H9 (cell line): ENCODE data around the gene FBXL19. TPM values are rescaled to one million over a fixed set of nuclear protein-coding genes. Genes with fewer than 3 reads are reported as not detected.

ENCODE experiments used
- DNase-seq: peaks from one replicate; pipeline ENCODE4 v3.0.0-alpha.2; 2017
- H2AFZ ChIP-seq: one replicate; pipeline ENCODE4 v1.6.1; 2013; ENCODE audit warnings: mild to moderate bottlenecking, low read length, control low read depth, moderate library complexity
- H2AK5ac ChIP-seq: 2 replicates; pipeline ENCODE4 v1.6.1; 2013; ENCODE audit warnings: low read length, control low read depth, mixed read lengths; ENCODE audit not compliant: insufficient read length
- H2BK120ac ChIP-seq: one replicate; pipeline ENCODE4 v1.6.1; 2013; ENCODE audit warnings: low read depth, mild to moderate bottlenecking, low read length, control low read depth, inconsistent platforms; ENCODE audit not compliant: poor library complexity, severe bottlenecking
- H2BK12ac ChIP-seq: 2 replicates; pipeline ENCODE4 v1.6.1; 2013; ENCODE audit warnings: low read length, control low read depth, mixed read lengths, low read depth; ENCODE audit not compliant: insufficient read length
- H2BK15ac ChIP-seq: 2 replicates; pipeline ENCODE4 v1.6.1; 2013; ENCODE audit warnings: low read depth, low read length, control low read depth
- H2BK20ac ChIP-seq: one replicate; pipeline ENCODE4 v1.6.1; 2013; ENCODE audit warnings: low read depth, mild to moderate bottlenecking, low read length, control low read depth, inconsistent platforms; ENCODE audit not compliant: poor library complexity, severe bottlenecking
- H2BK5ac ChIP-seq: 2 replicates; pipeline ENCODE4 v1.6.1; 2013; ENCODE audit warnings: low read length, control low read depth, mixed read lengths; ENCODE audit not compliant: insufficient read length
- H3K14ac ChIP-seq: 2 replicates; pipeline ENCODE4 v1.6.1; 2013; ENCODE audit warnings: low read length, control low read depth; ENCODE audit not compliant: insufficient read depth
- H3K18ac ChIP-seq: 2 replicates; pipeline ENCODE4 v1.6.1; 2013; ENCODE audit warnings: low read depth, mild to moderate bottlenecking, mixed read lengths, low read length, control low read depth; ENCODE audit not compliant: insufficient read length
- H3K23ac ChIP-seq: 2 replicates; pipeline ENCODE4 v1.6.1; 2013; ENCODE audit warnings: low read length, control low read depth, mixed read lengths, low read depth; ENCODE audit not compliant: insufficient read length
- H3K23me2 ChIP-seq: 2 replicates; pipeline ENCODE4 v1.6.1; 2013; ENCODE audit warnings: low read depth, mild to moderate bottlenecking, mixed read lengths, low read length, control low read depth; ENCODE audit not compliant: insufficient read length, poor library complexity, severe bottlenecking
- H3K27ac ChIP-seq: 2 replicates; pipeline ENCODE4 v1.5.1; 2013; ENCODE audit warnings: low read length, control low read depth, mixed read lengths, low read depth; ENCODE audit not compliant: insufficient read length
- H3K27me3 ChIP-seq: 2 replicates; pipeline ENCODE4 v1.6.1; 2013; ENCODE audit warnings: low read length, control low read depth, inconsistent platforms; ENCODE audit not compliant: insufficient read depth
- H3K4ac ChIP-seq: 2 replicates; pipeline ENCODE4 v1.6.1; 2013; ENCODE audit warnings: low read depth, mild to moderate bottlenecking, control low read depth, inconsistent platforms, low read length, moderate library complexity
- H3K4me1 ChIP-seq: 2 replicates; pipeline ENCODE4 v1.6.1; 2013; ENCODE audit warnings: low read length, control low read depth, inconsistent platforms; ENCODE audit not compliant: insufficient read depth
- H3K4me2 ChIP-seq: 2 replicates; pipeline ENCODE4 v1.6.1; 2013; ENCODE audit warnings: low read length, control low read depth, mixed read lengths; ENCODE audit not compliant: insufficient read length, insufficient read depth
- H3K56ac ChIP-seq: 2 replicates; pipeline ENCODE4 v1.6.1; 2013; ENCODE audit warnings: low read depth, mild to moderate bottlenecking, mixed read lengths, low read length, control low read depth; ENCODE audit not compliant: insufficient read length
- H3K79me1 ChIP-seq: 2 replicates; pipeline ENCODE4 v1.6.1; 2013; ENCODE audit warnings: low read depth, mild to moderate bottlenecking, moderate library complexity, low read length, control low read depth, inconsistent platforms; ENCODE audit not compliant: insufficient read depth, poor library complexity, severe bottlenecking
- H3K79me2 ChIP-seq: 2 replicates; pipeline ENCODE4 v1.6.1; 2013; ENCODE audit warnings: low read length, control low read depth, inconsistent platforms; ENCODE audit not compliant: insufficient read depth
- H3K9ac ChIP-seq: 2 replicates; pipeline ENCODE4 v1.6.1; 2013; ENCODE audit warnings: low read length, control low read depth, mixed read lengths; ENCODE audit not compliant: insufficient read length; ENCODE audit errors: extremely low read depth
- H3K9me3 ChIP-seq: one replicate; pipeline ENCODE4 v1.6.1; 2013; ENCODE audit warnings: low read depth, low read length, inconsistent platforms; ENCODE audit not compliant: control insufficient read depth
- H3T11ph ChIP-seq: one replicate; pipeline ENCODE4 v1.6.1; 2013; ENCODE audit warnings: mild to moderate bottlenecking, low read length, control low read depth, inconsistent platforms
- H4K20me1 ChIP-seq: one replicate; pipeline ENCODE4 v1.6.1; 2013; ENCODE audit not compliant: control insufficient read depth, insufficient read length, insufficient read depth
- H4K5ac ChIP-seq: 2 replicates; pipeline ENCODE4 v1.6.1; 2013; ENCODE audit warnings: low read depth, mild to moderate bottlenecking, mixed read lengths, low read length, control low read depth; ENCODE audit not compliant: insufficient read length
- H4K8ac ChIP-seq: replicated peaks from 2 replicates; pipeline ENCODE4 v1.6.1; 2013; ENCODE audit warnings: low read length, control low read depth, mixed read lengths, low read depth; ENCODE audit not compliant: insufficient read length
- H4K91ac ChIP-seq: 2 replicates; pipeline ENCODE4 v1.6.1; 2013; ENCODE audit warnings: low read depth, mild to moderate bottlenecking, moderate library complexity, mixed read lengths, low read length, control low read depth; ENCODE audit not compliant: insufficient read length
- H3K27ac Mint-ChIP-seq, 3 experiments: 2 replicates in 2 of 3; 3 replicates in 1 of 3; pipeline ENCODE4 v1.8.0; 2020 to 2021; ENCODE audit warnings: mixed read lengths in 3 of 3, mild to moderate bottlenecking in 1 of 3, moderate library complexity in 1 of 3
- H3K27me3 Mint-ChIP-seq: 2 replicates; pipeline ENCODE4 v1.8.0; 2021; ENCODE audit warnings: low read depth, mild to moderate bottlenecking, moderate library complexity, mixed read lengths
- H3K36me3 Mint-ChIP-seq, 3 experiments: 2 replicates in 2 of 3; 3 replicates in 1 of 3; pipeline ENCODE4 v1.8.0; 2020 to 2021; ENCODE audit warnings: low read depth in 3 of 3, mixed read lengths in 3 of 3; ENCODE audit not compliant: insufficient read depth in 1 of 3
- H3K4me1 Mint-ChIP-seq, 2 experiments: 2 replicates each; pipeline ENCODE4 v1.8.0; 2020; ENCODE audit warnings: mixed read lengths in 2 of 2
- H3K4me3 Mint-ChIP-seq, 2 experiments: 2 replicates in 1 of 2; 3 replicates in 1 of 2; pipeline ENCODE4 v1.8.0; 2020 to 2021; ENCODE audit warnings: mild to moderate bottlenecking in 2 of 2, mixed read lengths in 2 of 2, moderate library complexity in 1 of 2
- H3K9me3 Mint-ChIP-seq, 2 experiments: 2 replicates in 1 of 2; 3 replicates in 1 of 2; pipeline ENCODE4 v1.8.0; 2020; ENCODE audit warnings: mild to moderate bottlenecking in 2 of 2, mixed read lengths in 2 of 2, moderate library complexity in 1 of 2
- WGBS: extraction: QIAGEN DNeasy Blood & Tissue Kit; methylation state at CpG from one replicate; pipeline ENCODE4 v1.1.7; 2013; ENCODE audit warnings: missing lambda C conversion rate, low lambda C conversion rate, mixed read lengths; ENCODE audit not compliant: insufficient read length; ENCODE audit errors: extremely low coverage; 5-methylcytosine and 5-hydroxymethylcytosine counted together
- total RNA-seq: library from RNA; stranded (reverse); gene quantifications from 2 replicates; pipeline ENCODE4 v1.2.1, GENCODE V29; 2021
- TF ChIP-seq, protein P1 (sequence below): fragments of 200-600 bp; sonication (generic); conservative IDR thresholded peaks from 3 replicates; pipeline ENCODE4 v1.8.0; 2021; ENCODE audit warnings: antibody characterized with exemption, mild to moderate bottlenecking

FBXL19 gene
- total RNA-seq, 1 experiment from 2014 or later, result 66.8 TPM

DNA sequence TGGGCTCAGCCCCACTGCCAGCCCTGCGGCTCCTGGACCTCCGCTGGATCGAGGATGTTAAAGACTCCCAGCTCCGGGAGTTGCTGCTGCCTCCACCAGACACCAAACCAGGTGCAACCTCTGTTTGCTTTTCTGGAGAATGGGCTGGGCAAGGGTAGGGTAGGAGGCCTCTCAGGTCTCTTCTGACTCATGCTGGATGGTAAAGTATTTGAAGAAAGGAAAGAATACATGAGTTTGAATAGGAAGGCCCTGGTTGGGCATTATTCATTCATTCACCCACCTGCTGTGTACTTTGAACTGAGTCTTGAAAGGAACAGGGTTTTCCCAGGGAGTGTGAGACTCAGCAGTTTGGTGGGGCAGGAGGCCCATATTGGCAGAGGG is 19.0 kb downstream of the FBXL19 start:
- Mint-ChIP-seq H3K27me3 (no peaks in the 10 kb centered on the region), H3K4me3 (no peak overlapping the region), H3K9me3 (no peaks in the 10 kb centered on the region; a peak in 1 of 5 replicates), H3K36me3 (peaks cover 31 to 68% (median 50%) of the 10 kb centered on the region in 3 experiments; a peak in 6 of 7 replicates), H3K27ac (no peak overlapping the region), H3K4me1 (peaks cover 17 to 27% of the 10 kb centered on the region in 2 experiments)
- H2AFZ ChIP-seq, result no peak overlapping the region
- no peak overlapping the region for H2BK120ac ChIP-seq
- TF ChIP-seq, protein P1, sequence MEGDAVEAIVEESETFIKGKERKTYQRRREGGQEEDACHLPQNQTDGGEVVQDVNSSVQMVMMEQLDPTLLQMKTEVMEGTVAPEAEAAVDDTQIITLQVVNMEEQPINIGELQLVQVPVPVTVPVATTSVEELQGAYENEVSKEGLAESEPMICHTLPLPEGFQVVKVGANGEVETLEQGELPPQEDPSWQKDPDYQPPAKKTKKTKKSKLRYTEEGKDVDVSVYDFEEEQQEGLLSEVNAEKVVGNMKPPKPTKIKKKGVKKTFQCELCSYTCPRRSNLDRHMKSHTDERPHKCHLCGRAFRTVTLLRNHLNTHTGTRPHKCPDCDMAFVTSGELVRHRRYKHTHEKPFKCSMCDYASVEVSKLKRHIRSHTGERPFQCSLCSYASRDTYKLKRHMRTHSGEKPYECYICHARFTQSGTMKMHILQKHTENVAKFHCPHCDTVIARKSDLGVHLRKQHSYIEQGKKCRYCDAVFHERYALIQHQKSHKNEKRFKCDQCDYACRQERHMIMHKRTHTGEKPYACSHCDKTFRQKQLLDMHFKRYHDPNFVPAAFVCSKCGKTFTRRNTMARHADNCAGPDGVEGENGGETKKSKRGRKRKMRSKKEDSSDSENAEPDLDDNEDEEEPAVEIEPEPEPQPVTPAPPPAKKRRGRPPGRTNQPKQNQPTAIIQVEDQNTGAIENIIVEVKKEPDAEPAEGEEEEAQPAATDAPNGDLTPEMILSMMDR, result no peak
- no peak overlapping the region for H3K23ac ChIP-seq
- no CpG with 5 or more reads among the region's 4 CpGs for WGBS
- no peaks in the 10 kb centered on the region for H3K79me2 ChIP-seq
- no peak for DNase-seq
- H2BK15ac ChIP-seq, result no peak overlapping the region
- H3T11ph ChIP-seq, result no peak overlapping the region
- no peak overlapping the region for H4K8ac ChIP-seq
- no peak overlapping the region for H3K18ac ChIP-seq
- no peak overlapping the region for H3K56ac ChIP-seq
- no peak overlapping the region for H2BK5ac ChIP-seq
- no peak overlapping the region for H3K4ac ChIP-seq
- H2BK12ac ChIP-seq, result no peak overlapping the region
- H4K20me1 ChIP-seq, result no peaks in the 10 kb centered on the region
- no peak overlapping the region for H3K9ac ChIP-seq
- H3K23me2 ChIP-seq, result no peaks in the 10 kb centered on the region
- H2BK20ac ChIP-seq, result no peak overlapping the region
- no peaks in the 10 kb centered on the region for H3K79me1 ChIP-seq
- no peak overlapping the region for H2AK5ac ChIP-seq
- no peak overlapping the region for H3K14ac ChIP-seq
- H4K5ac ChIP-seq, result no peak overlapping the region
- H4K91ac ChIP-seq, result no peak overlapping the region
- H3K27ac ChIP-seq, result no peak overlapping the region
- H3K4me1 ChIP-seq, result peaks cover 2% of the 10 kb centered on the region; the same call in 1 of the 2 replicates
- H3K9me3 ChIP-seq, result no peaks in the 10 kb centered on the region
- H3K4me2 ChIP-seq, result no peak overlapping the region
- H3K27me3 ChIP-seq, result no peaks in the 10 kb centered on the region
